Left lobe of liver (tissue), 2 donors: ENCODE measurements around the gene ZNF407. TPM values are rescaled to one million over a fixed set of nuclear protein-coding genes. Genes with fewer than 3 reads are reported as not detected.
"Not testable (repeated sequence)": the region's sequence is repeated elsewhere in the genome, so short reads cannot be mapped to it uniquely, and the experiment has no call there.

ENCODE experiments used
- ATAC-seq: fragments of 200-7000 bp; cut with Tn5 transposase; one replicate; pipeline ENCODE4 v1.9.1; 2020; ENCODE audit warnings: mild to moderate bottlenecking, moderate library complexity
- DNase-seq: peaks from one replicate; pipeline ENCODE4 v3.0.0-alpha.2; 2020; ENCODE audit warnings: low spot score
- total RNA-seq: library from RNA; stranded (reverse); gene quantifications from one replicate; pipeline ENCODE4 v1.2.1, GENCODE V29; 2021
- donor health status: DM: no; HTN: no; CAD: no; lungs with moderate emphysema.
- donor health status: DM: no; HTN: yes; CAD: no.

ZNF407 gene
- total RNA-seq, 1 donor from 2014 or later: 4.9 TPM

GRCh38 chr18:74950479-74950878 lies 352.8 kb downstream of the ZNF407 start:
- ATAC-seq (no peak), DNase-seq (no peak)

- ATAC-seq (no peak), DNase-seq (no peak)
Observed at GRCh38 chr18:74951165-74951760, 353.6 kb downstream of the ZNF407 start.

- ATAC-seq (no peak), DNase-seq (no peak)
Observed at GRCh38 chr18:74957588-74958224, 360.0 kb downstream of the ZNF407 start.

GRCh38 chr18:74959216-74959615 lies 361.5 kb downstream of the ZNF407 start:
- no peak for DNase-seq
- no peak for ATAC-seq

- no peak for DNase-seq
- ATAC-seq: no peak
Observed at GRCh38 chr18:74961596-74961995, 363.9 kb downstream of the ZNF407 start.

GRCh38 chr18:74963820-74964446 lies 366.3 kb downstream of the ZNF407 start:
- DNase-seq (no peak), ATAC-seq (peak; percentile 49)

- no peak for DNase-seq
- ATAC-seq: no peak
Observed at GRCh38 chr18:74965682-74966081, 368.0 kb downstream of the ZNF407 start.

GRCh38 chr18:74967438-74967837 lies 369.8 kb downstream of the ZNF407 start:
- ATAC-seq: no peak
- no peak for DNase-seq

GRCh38 chr18:74967979-74968378 lies 370.3 kb downstream of the ZNF407 start:
- DNase-seq: no peak

GRCh38 chr18:74971358-74971757 lies 373.7 kb downstream of the ZNF407 start:
- not testable (repeated sequence) for DNase-seq, ATAC-seq

More at GRCh38 chr18:74967979-74968378, 370.3 kb downstream of the ZNF407 start:
- no peak for ATAC-seq

- not testable (repeated sequence) for DNase-seq, ATAC-seq
Observed at GRCh38 chr18:74971776-74972175, 374.1 kb downstream of the ZNF407 start.

GRCh38 chr18:74972354-74972753 lies 374.7 kb downstream of the ZNF407 start:
- ATAC-seq (no peak), DNase-seq (no peak)

GRCh38 chr18:74975001-74975400 lies 377.3 kb downstream of the ZNF407 start:
- no peak for DNase-seq

GRCh38 chr18:74976331-74976909 lies 378.8 kb downstream of the ZNF407 start:
- peak; percentile 99 for ATAC-seq
- DNase-seq: peak; percentile 64

More at GRCh38 chr18:74975001-74975400, 377.3 kb downstream of the ZNF407 start:
- no peak for ATAC-seq

- DNase-seq (no peak), ATAC-seq (no peak)
Observed at GRCh38 chr18:74977041-74977440, 379.4 kb downstream of the ZNF407 start.

GRCh38 chr18:74980669-74981068 lies 383.0 kb downstream of the ZNF407 start:
- DNase-seq (no peak), ATAC-seq (no peak)

GRCh38 chr18:74981476-74981875 lies 383.8 kb downstream of the ZNF407 start:
- ATAC-seq: no peak

GRCh38 chr18:74982946-74983635 lies 385.4 kb downstream of the ZNF407 start:
- DNase-seq (no peak), ATAC-seq (no peak)

More at GRCh38 chr18:74981476-74981875, 383.8 kb downstream of the ZNF407 start:
- DNase-seq: no peak

GRCh38 chr18:74989134-74989533 lies 391.5 kb downstream of the ZNF407 start:
- ATAC-seq (no peak), DNase-seq (no peak)

GRCh38 chr18:74990563-74991081 lies 393.0 kb downstream of the ZNF407 start:
- ATAC-seq: no peak
- no peak for DNase-seq
